B cell (primary cell): ENCODE results near the gene MICAL3. TPM values are rescaled to one million over a fixed set of nuclear protein-coding genes. Genes with fewer than 3 reads are reported as not detected.

Experiments
- ATAC-seq: fragments of 200-7000 bp; cut with Tn5 transposase; one replicate; pipeline ENCODE4 v1.10.0; 2021; ENCODE audit warnings: low read depth, mild to moderate bottlenecking, moderate number of reproducible peaks, moderate library complexity
- CTCF ChIA-PET: fragments of 350-600 bp; sonication (Branson Sonifier 250); formaldehyde crosslinking; loops from one replicate; lab custom pipeline; 2021; ENCODE audit warnings: antibody characterized with exemption, inconsistent platforms; lab: Charles Lee
- POLR2A ChIA-PET: fragments of 350-600 bp; sonication (Branson Sonifier 250); formaldehyde crosslinking; loops from one replicate; lab custom pipeline; 2021; ENCODE audit warnings: antibody characterized with exemption; lab: Charles Lee
- DNase-seq: peaks from one replicate; pipeline ENCODE4 v3.0.0; 2013
- H2AFZ ChIP-seq: 2 replicates; pipeline ENCODE4 v1.6.1; 2012; ENCODE audit warnings: mild to moderate bottlenecking, low read depth, low read length; ENCODE audit not compliant: insufficient read depth, poor library complexity, severe bottlenecking
- H3K27ac ChIP-seq, 2 donors: 1 replicate in 1 of 2; 2 replicates in 1 of 2; pipeline ENCODE4 v1.5.1; 2012 to 2013; ENCODE audit warnings: low read length in 2 of 2, mild to moderate bottlenecking in 2 of 2, moderate library complexity in 1 of 2
- H3K27me3 ChIP-seq, 4 experiments: fragments of 200-600 bp in 1 of 4; sonication (generic) in 1 of 4; replicated peaks in 1 of 4; 1 replicate in 2 of 4; 2 replicates in 2 of 4; pipeline versions ENCODE4 v1.6.1 to v1.7.0; 2013 to 2016; ENCODE audit warnings: low read length in 3 of 4, mild to moderate bottlenecking in 2 of 4, mixed read lengths in 1 of 4, moderate library complexity in 1 of 4; ENCODE audit not compliant: insufficient read depth in 4 of 4, control insufficient read depth in 3 of 4; ENCODE audit errors: control extremely low read depth in 1 of 4
- H3K36me3 ChIP-seq, 2 experiments: replicated peaks in 1 of 2; 1 replicate in 1 of 2; 2 replicates in 1 of 2; pipeline versions ENCODE4 v1.6.1 to v1.7.1; 2013; ENCODE audit warnings: low read length in 1 of 2; ENCODE audit not compliant: insufficient read depth in 2 of 2, control insufficient read depth in 1 of 2; ENCODE audit errors: control extremely low read depth in 1 of 2, extremely low read depth in 1 of 2
- H3K4me1 ChIP-seq, 2 donors: fragments of 200-600 bp in 1 of 2; sonication (generic) in 1 of 2; 1 replicate in 1 of 2; 2 replicates in 1 of 2; pipeline versions ENCODE4 v1.5.1 to v1.6.1; 2013 to 2017; ENCODE audit warnings: low read length in 2 of 2; ENCODE audit not compliant: control insufficient read depth in 2 of 2, insufficient read depth in 2 of 2
- H3K4me2 ChIP-seq: replicated peaks from 2 replicates; pipeline ENCODE3; 2012; ENCODE audit warnings: mild to moderate bottlenecking, low read depth, low read length; ENCODE audit not compliant: poor library complexity, severe bottlenecking
- H3K4me3 ChIP-seq, 5 experiments: fragments of 200-600 bp in 1 of 5; sonication (generic) in 1 of 5; 1 replicate in 3 of 5; 2 replicates in 2 of 5; pipeline versions ENCODE4 v1.5.1 to v1.7.0; 2011 to 2016; ENCODE audit warnings: low read length in 4 of 5, mild to moderate bottlenecking in 4 of 5, low read depth in 2 of 5, control low read depth in 1 of 5, moderate library complexity in 1 of 5; ENCODE audit not compliant: insufficient read depth in 1 of 5; ENCODE audit errors: control extremely low read depth in 1 of 5, extremely low read depth in 1 of 5
- H3K79me2 ChIP-seq: fragments of 200-600 bp; sonication (generic); one replicate; pipeline ENCODE4 v1.6.0; 2016; ENCODE audit warnings: low read length; ENCODE audit not compliant: control insufficient read depth, insufficient read depth
- H3K9ac ChIP-seq: fragments of 200-600 bp; sonication (generic); 2 replicates; pipeline ENCODE4 v1.6.1; 2017; ENCODE audit warnings: mild to moderate bottlenecking, low read length, moderate library complexity
- H3K9me3 ChIP-seq, 3 donors: one replicate each; pipeline versions ENCODE4 v1.6.1 to v1.7.1; 2013; ENCODE audit warnings: low read length in 2 of 3; ENCODE audit not compliant: control insufficient read depth in 2 of 3, insufficient read depth in 1 of 3; ENCODE audit errors: control extremely low read depth in 1 of 3
- H4K20me1 ChIP-seq: 2 replicates; pipeline ENCODE4 v1.6.0; 2012; ENCODE audit warnings: mild to moderate bottlenecking, low read length; ENCODE audit not compliant: insufficient read depth, control insufficient read depth, poor library complexity, severe bottlenecking
- H3K27ac Mint-ChIP-seq: one replicate; pipeline ENCODE4 v1.8.0; 2021; ENCODE audit warnings: mixed read lengths
- H3K27me3 Mint-ChIP-seq: one replicate; pipeline ENCODE4 v1.8.0; 2021; ENCODE audit warnings: mixed read lengths
- H3K4me1 Mint-ChIP-seq: one replicate; pipeline ENCODE4 v1.8.0; 2021; ENCODE audit warnings: mixed read lengths
- H3K4me3 Mint-ChIP-seq: one replicate; pipeline ENCODE4 v1.8.0; 2021; ENCODE audit warnings: mixed read lengths
- H3K9me3 Mint-ChIP-seq: one replicate; pipeline ENCODE4 v1.8.0; 2022; ENCODE audit warnings: mixed read lengths; ENCODE audit not compliant: insufficient read depth
- CTCF ChIP-seq: fragments of 200-600 bp; IDR thresholded peaks from one replicate; pipeline ENCODE4 v1.8.0; 2022; ENCODE audit warnings: antibody characterized with exemption, mild to moderate bottlenecking
- EZH2 ChIP-seq: IDR thresholded peaks from 2 replicates; pipeline ENCODE4 v1.6.1; 2012; ENCODE audit warnings: borderline replicate concordance, low read depth, mild to moderate bottlenecking, moderate library complexity, low read length; ENCODE audit not compliant: insufficient read depth, poor library complexity, severe bottlenecking
- WGBS: methylation state at CpG from one replicate; pipeline ENCODE4 v1.1.5; 2013; ENCODE audit warnings: missing lambda C conversion rate; ENCODE audit not compliant: insufficient coverage; 5-methylcytosine and 5-hydroxymethylcytosine counted together
- intact Hi-C: fragments of 100-400 bp; cut with micrococcal nuclease; formaldehyde crosslinking; loops from one replicate; pipeline ENCODE4 v1.10.0; 2022
- polyA plus RNA-seq: library from polyadenylated mRNA; depleted of rRNA; stranded (reverse); fragments of >200 nt; gene quantifications from 2 replicates; pipeline ENCODE4 v1.2.3, GENCODE V29; 2012
- total RNA-seq, 2 donors: library from RNA; stranded (reverse); fragments of 120-200 nt in 1 of 2; gene quantifications; 1 replicate in 1 of 2; 2 replicates in 1 of 2; pipeline versions ENCODE4 v1.2.3 to v1.2.4, GENCODE V29; 2013 to 2022

Gene MICAL3
- total and polyA plus RNA-seq, 2 donors (not counting 1 experiment from before 2014, with no cell fraction given) = 50.5 to 253 TPM

DNA sequence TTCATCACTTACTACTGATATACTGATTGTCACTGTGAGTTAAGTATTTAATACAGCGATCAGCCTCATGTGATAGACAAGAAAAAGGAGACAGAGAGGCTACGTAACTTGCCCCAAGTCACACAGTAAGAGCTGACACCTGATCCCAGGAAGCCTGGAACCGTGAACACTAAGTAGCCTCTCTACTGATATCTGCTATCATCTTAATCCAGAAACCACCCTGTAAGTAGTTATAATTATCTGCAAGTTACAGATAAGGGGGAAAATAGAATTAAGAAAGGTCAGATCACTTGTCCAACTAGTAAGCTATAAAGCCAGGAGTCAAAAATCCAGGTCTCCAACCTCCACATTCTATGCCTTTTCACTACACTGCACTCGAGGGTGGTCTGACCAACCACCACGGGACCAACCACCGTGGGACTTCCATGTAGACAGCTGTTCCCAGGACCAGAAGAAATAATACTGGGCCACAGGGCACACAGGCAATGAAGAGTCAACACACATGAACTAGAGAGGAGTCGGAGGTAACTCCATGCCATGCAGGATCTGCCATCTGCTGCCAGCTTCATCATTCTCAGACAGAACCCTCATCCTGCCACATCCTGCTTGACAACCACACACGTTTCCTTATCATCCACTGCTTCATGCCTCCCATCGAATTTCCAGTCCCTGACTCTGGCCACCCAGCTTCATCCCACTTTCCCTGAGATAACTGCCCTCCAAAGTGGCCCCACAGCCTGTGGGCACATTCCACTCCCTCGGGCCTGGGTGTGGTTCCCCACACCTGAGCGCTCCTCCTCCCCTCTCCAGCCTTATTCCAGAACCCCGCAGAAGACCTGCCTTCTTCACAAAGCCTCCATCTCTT, 58.6 kb downstream of the MICAL3 start:
- Histone ChIP-seq H3K27me3 (no peaks in the 10 kb centered on the region), H3K9me3 (no peaks in the 10 kb centered on the region), H2AFZ (no peak overlapping the region), H3K27ac (peak overlapping the region; percentile 79 to 80), H4K20me1 (peaks cover 94% of the 10 kb centered on the region), H3K79me2 (peaks cover 99% of the 10 kb centered on the region), H3K4me3 (no peak overlapping the region), H3K4me2 (peak overlapping the region; percentile 73), H3K9ac (peak overlapping the region; percentile 50), H3K36me3 (peaks cover 0 to 42% of the 10 kb centered on the region in 2 experiments), H3K4me1 (peaks cover 61 to 82% of the 10 kb centered on the region in 2 donors)
- ChIA-PET CTCF (interaction anchor here (1.0 to 1.8 kb wide), 6 partner anchors 10 to 106 kb away, joined by 3 to 4 read pairs (median 3); no protein-coding TSS in a partner anchor), POLR2A (interaction anchor here (0.7 to 1.3 kb wide), 2 partner anchors 22 to 33 kb away, joined by 3 read pairs; no protein-coding TSS in a partner anchor)
- no peaks in the 10 kb centered on the region for H3K27me3 Mint-ChIP-seq
- 48% methylated on average over 9 of the region's 12 CpGs for WGBS
- TF ChIP-seq EZH2 (no peak), CTCF (no peak)
- H3K4me3 Mint-ChIP-seq = peak overlapping the region; percentile 82
- peaks cover 84% of the 10 kb centered on the region for H3K4me1 Mint-ChIP-seq
- no peak for ATAC-seq
- no peak for DNase-seq
- no peaks in the 10 kb centered on the region for H3K9me3 Mint-ChIP-seq
- H3K27ac Mint-ChIP-seq = peak overlapping the region; percentile 90
- intact Hi-C loops = loop anchor here (10.0 kb wide), 1 partner anchor 51 kb away; no protein-coding TSS in a partner anchor
